GM12873 (cell line): Measurements from ENCODE around the gene RNF166.

Source experiments
- TF ChIP-seq, protein P1 (sequence below): IDR thresholded peaks from 2 replicates; pipeline ENCODE4 v1.5.1; 2012; ENCODE audit warnings: low read depth, mild to moderate bottlenecking, moderate library complexity, low read length, control low read depth; ENCODE audit not compliant: insufficient read depth; ENCODE audit errors: missing control alignments

Gene RNF166

DNA sequence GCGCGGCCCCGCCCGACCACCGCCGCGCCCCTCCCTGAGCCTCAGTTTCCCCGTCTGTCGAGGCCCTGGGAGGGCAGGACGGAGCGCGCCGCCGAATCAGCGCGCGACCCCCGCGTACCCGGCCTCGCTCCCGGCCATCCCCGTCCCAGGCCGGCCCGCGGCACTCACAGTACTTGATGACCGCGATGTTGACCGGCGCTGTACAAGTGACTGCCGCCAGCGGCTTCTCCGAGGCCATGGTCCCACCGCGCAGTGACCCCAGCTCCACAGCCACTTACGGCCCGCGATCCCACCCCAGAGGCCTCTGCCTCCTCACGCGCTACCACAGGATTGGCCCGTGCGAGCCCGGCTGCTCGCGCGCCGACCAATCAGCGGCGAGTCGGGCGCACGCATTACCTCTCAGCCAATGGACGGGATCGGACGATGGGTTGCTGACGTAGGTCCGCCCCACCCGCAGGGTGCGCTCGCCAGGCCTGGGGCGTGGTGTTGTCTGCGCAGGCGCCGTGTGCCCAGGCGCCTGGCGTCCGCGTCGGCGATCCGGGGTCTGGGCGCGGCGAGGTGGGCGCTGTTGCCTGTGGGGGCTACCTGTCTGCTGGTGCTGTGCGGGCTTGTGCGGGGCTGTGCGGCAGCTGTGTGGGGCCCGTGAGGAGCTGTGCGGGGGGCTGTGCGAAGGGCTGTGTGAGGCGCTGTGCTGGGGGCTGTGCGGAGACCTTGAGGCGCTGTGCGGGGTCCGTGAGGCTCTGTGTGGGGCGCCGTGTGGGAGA lies 43.2 kb downstream of the RNF166 start, which contains the start of gene MVD:
MVD (minus strand) TSS at position 249 of the 764 bp plus-strand sequence; CDS start at position 238, 11 bp downstream.
- TF ChIP-seq, protein P1, sequence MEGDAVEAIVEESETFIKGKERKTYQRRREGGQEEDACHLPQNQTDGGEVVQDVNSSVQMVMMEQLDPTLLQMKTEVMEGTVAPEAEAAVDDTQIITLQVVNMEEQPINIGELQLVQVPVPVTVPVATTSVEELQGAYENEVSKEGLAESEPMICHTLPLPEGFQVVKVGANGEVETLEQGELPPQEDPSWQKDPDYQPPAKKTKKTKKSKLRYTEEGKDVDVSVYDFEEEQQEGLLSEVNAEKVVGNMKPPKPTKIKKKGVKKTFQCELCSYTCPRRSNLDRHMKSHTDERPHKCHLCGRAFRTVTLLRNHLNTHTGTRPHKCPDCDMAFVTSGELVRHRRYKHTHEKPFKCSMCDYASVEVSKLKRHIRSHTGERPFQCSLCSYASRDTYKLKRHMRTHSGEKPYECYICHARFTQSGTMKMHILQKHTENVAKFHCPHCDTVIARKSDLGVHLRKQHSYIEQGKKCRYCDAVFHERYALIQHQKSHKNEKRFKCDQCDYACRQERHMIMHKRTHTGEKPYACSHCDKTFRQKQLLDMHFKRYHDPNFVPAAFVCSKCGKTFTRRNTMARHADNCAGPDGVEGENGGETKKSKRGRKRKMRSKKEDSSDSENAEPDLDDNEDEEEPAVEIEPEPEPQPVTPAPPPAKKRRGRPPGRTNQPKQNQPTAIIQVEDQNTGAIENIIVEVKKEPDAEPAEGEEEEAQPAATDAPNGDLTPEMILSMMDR: no peak

DNA sequence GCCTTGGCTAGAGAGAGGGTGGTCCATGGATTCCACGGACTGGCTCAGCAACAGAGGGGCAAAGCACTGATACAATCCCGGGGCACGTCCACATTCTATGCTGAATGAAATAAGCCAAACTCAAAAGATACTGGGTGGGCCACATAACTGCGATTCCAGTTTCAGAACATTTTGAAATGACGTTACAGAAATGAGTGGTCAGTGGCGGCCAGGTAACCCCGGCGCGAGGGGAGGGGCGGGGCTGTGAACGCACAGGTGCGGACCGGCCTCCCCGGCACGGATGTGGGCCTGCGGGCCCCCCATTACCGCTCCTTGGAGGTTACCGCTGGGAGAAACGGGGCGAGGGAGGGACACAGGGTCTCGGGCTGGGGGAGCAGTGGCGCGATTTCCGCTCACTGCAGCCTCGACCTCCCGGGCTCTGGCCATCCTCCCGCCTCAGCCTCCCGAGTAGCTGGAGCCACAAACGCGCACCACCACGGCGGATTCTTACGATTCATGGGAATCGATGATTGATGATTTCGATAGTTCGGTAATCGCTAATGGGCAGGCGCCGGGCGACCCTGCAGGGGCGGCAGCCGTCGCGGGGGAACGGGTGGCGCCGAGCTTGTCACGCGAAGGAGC lies 43.9 kb downstream of the RNF166 start:
- TF ChIP-seq, protein P1: no peak

DNA sequence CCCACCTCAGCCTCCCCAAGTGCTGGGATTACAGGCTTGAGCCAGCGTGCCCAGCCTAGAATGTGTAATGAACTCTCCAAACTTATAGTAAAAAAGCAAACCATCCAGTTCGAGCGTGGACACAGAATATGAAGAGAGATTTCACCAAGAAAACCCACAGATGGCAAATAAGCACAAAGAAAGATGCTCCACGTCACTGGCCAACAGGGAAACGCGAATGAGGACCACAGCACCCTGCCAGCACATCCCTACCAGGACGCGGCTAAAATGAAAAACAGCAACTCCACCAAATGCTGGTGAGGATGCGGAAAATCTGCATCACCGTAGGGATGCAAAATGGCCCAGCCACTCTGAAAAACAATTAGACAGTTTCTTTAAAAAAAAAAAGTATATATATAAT lies 44.7 kb downstream of the RNF166 start:
- TF ChIP-seq, protein P1: no peak

DNA sequence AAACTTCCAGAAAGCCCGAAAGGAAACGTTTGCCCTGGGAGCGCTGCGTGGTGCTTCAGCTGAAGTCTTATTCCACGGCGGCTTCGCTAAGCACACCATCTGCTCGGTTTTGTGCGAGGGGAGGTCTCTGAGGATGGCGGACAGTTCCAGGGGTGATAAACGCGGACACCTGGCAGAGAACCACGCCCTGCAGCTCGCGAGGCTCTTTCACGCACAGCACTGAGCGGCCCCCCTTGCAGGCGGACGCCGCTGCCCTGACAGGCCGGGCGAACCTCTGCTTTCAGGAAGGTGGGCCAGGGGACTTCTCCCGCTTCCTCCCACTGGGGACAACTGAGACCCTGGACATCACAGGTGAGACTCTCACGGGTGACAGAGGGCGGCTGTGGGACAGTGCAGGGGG lies 47.0 kb downstream of the RNF166 start:
- TF ChIP-seq, protein P1: no peak

DNA sequence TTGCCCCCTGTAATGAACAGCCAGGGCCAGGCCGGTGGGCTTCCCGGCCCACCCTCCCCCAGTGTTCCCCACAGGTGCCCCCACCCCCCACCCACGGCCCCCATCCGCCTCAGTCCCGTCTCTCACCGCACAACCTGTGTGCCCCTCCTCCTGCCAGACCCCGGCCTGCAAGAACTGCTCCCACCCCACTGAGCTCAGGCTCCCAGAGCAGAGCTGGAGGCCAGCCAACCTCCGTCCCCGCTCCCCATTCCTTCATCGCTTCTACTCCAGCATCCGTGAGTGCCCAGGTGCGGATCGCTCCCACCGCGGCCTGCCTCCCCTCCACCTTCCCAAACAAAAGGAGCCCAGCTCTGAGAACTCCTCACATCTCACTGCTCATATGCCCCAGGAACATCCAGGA lies 47.5 kb downstream of the RNF166 start:
- TF ChIP-seq, protein P1: no peak

DNA sequence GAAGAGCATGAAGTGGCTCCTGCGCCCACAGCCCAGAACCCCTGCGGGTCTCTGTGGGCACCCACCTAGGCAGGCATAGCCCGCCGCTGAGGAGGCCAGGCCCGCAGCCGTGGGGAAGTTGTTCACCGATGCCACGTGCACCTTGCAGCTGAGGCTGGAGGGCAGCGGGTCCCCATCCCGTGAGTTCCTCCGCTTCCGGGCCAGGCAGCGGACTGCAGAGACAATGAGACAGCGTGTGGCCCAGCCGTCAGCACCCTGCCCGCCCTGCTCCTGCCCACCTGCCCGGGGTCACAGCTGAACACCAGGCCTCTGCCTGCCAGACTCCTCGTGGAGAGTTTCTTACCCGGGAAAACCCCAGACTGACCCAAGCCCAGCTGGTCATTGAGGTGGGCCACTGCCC lies 48.8 kb downstream of the RNF166 start:
- TF ChIP-seq, protein P1: no peak

DNA sequence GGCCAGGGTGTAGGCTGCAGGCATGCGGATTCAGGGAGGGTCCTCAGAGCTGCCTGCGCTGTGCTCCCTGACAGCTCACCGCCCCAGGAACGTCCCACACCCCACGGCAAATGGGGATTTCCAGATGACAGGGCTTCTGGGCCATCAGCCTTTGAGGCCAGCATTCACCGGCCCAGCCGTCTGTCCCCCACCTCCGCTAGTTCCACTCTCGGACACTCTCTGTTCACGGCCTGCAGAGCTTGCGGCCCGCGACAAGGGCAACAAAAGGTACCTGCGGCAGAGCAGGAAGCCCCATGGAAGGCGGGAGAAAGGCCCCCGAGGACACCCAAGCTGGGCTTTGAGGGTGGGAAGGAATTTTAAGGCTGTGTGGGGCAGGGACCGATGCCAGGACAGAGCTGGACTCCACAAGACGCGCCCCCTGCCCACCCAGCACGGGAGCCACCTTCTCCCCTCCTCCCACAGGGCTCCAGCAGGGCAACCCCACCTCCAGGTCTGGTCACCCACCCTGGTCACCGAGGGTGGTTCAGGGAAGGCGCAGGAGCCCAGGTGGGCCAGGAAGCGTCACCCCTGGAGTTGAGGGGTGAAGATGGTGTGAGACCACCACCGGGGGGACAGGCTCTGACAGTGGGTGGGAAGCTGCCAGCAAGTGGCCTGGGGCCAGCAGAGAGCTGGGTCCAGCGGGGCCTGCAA lies 49.8 kb downstream of the RNF166 start:
- TF ChIP-seq, protein P1: no peak
